Sciatic nerve (tissue), 2 donors: Measurements from ENCODE around the gene HTRA1. TPM values are rescaled to one million over a fixed set of nuclear protein-coding genes. Genes with fewer than 3 reads are reported as not detected.
A peak's percentile ranks its signal among the peaks of the same experiment; 100 is the strongest.

Experiments
- ATAC-seq: fragments of 200-7000 bp; cut with Tn5 transposase; one replicate; pipeline ENCODE4 v1.9.1; 2020; ENCODE audit warnings: mild to moderate bottlenecking, moderate library complexity
- DNase-seq: peaks from one replicate; pipeline ENCODE4 v3.0.0-alpha.2; 2020; ENCODE audit warnings: low spot score
- intact Hi-C: fragments of 100-400 bp; cut with DNase I; formaldehyde crosslinking; loops from one replicate; pipeline ENCODE4 v1.14.2; 2022
- total RNA-seq: library from RNA; stranded (reverse); fragmentation: NEBNext Ultra II Directional; extraction: Animal tissue kit (Norgen Biotek cat#: 25700); gene quantifications from one replicate; pipeline ENCODE4 v1.2.1, GENCODE V29; 2021
- donor health status: DM: no; HTN: no; CAD: no.
- donor health status: DM: no; HTN: no; CAD: no.

The HTRA1 gene
- 123 TPM for total RNA-seq

- peak; percentile 80 for ATAC-seq
- peak; percentile 87 for DNase-seq
- intact Hi-C loops, result no loop called here
Observed at GRCh38 chr10:122461367-122461728, at the start of gene HTRA1. HTRA1 (plus strand) TSS chr10:122461553; CDS start chr10:122461653, 100 bp downstream.

DNA sequence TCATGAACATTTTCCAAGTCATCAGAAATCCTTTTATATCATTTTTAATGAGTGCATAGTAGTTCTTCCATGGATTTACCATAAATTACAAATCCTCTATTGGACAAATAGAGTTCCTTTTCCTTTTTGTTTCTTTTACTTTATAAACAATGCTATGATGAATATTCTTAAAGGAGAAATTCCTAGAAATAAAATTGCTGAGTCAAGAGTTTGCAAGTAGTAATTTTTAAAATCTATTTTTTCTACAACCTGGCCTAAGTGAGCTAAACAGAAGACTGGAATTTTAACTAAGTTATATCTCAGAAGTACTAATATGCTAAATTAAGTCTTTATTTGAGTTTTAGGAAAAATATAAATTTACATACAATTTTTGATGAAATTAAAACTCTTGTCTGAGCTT lies 48.0 kb upstream of the HTRA1 start:
- intact Hi-C loops, result no loop called here
- ATAC-seq (no peak), DNase-seq (no peak)

DNA sequence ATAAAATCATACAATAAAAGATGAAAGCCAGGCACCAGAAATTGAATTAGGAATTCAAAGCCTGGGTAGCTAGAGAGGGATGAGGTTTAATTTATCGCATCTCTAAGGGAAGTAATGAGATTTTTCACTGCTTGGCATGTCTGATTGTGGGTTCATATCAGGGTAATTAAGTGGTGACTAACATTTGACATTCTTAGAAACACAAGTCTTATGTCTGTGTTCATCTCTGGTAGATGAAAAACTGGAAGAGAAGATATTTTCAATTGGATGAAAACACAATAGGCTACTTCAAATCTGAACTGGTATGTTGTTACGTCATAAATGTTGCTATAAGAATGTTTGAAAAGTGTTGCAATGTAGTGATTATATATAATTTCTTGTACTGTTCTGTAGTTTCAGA lies 43.7 kb upstream of the HTRA1 start:
- intact Hi-C loops, result no loop called here
- no peak for DNase-seq
- no peak for ATAC-seq

DNA sequence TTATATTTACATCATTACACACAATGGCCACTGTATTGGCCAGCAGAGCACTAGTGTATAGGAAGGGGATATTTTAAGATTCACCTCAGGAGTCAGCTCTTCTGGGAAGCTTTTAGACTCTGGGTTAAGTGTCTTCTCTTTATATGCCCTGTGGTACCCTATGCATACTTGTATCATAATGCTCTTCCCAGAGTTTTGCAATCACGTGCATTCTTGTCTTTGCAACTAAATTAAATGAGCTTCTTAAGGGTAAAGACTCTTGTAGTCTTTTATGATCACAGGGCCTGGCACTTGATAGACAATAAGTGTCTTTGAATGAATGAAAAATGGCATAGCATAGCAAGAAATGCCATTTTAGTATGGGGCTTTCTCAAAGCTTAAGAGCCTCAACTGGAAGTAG lies 42.3 kb upstream of the HTRA1 start:
- ATAC-seq, result no peak
- intact Hi-C loops, result no loop called here
- DNase-seq, result no peak

DNA sequence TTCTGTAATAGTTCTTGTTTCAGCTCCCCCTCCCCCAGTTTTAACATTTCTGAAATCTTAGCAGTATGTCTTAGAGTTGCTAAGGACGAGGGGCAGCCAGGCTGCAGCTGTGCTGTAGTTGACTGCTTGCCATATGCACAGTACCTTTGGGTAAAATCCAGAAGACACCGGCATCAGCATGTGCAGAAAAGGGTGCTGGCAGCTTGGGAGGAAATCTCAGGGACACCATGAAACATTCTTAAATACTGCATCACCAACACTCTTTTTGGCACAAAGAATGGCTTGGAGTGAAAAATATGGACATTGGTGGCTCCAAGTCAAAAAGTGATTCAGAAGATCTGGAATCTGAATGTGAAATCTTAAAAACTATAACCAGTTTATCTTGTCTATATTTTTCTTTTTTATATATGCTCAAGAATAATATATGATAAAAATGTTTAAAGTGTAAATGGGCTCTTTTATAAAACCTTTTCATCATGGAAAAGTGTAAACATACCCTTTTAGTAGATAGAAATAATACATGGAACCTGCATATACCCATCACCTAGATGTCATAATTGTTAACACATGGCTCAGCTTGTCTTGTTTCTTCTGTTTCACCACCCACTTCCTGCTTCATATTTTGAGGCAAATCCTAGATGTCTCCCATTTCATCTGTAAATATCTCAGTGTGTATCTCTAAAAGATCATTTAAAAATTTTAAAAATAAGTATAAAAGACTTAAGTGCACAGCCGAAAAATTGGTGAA lies 41.3 kb upstream of the HTRA1 start:
- no peak for ATAC-seq
- intact Hi-C loops, result no loop called here
- no peak for DNase-seq

GRCh38 chr10:122420624-122421007 lies 40.7 kb upstream of the HTRA1 start:
- no peak for ATAC-seq
- intact Hi-C loops, result no loop called here
- no peak for DNase-seq

DNA sequence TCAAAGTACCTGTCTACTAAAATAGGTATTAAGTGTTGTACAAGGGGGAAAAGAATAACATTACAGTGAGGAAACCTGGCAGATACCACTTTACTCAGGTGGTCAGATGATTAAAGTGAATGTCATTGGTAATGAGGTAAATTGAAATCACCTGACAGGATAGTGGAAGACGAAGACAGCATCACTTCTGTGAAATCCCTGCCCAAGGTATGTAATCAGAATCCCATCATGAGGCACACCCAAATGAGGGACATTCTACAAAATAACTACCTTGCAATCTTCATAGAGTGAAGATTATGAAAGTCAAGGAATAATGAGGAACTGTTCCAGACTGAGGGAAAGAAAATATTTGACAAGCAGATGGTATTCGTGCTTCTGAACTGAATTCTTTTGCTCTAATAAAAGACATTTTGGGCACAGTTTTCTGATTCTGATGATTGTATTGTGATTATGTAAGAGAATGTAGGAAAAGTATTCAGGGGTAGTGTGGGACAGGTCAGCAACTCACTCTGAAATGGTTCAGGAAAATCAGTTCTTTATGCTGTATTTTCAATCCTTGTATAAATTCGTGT lies 40.2 kb upstream of the HTRA1 start:
- DNase-seq (no peak), ATAC-seq (no peak)
- intact Hi-C loops, result no loop called here

- DNase-seq, result no peak
- ATAC-seq, result no peak
- intact Hi-C loops, result no loop called here
Observed at GRCh38 chr10:122421742-122422141, 39.6 kb upstream of the HTRA1 start.

DNA sequence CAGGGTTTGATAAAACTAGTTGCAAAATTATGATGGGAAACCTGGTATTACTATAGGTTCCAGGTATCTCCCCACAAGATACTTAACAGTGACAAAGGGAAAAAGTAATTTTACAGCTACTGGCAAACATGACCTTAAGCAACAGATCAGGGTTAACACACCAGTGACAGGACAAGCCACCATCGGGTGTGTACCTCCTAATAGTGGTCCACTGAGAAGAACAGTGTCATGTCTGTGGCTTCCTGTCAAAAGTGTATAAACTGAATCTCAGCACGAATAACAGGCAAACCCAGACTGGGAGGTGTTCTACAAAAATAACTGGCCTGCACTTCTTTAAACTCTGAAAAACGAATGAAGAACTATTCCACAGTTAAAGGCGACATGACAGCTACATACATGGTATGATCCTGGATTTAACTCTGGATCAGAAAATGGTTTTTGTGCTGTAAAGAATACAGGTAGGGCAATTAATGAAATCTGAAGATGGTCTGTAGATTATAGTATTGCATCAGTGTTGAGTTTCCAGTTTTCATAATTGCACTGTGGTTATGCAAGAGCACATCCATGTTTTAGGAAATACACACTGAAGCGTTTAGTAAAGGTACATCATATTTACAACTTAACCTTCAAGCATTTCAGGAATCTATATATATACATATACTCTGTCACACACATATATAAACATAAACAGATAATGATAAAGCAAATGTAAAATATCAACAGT lies 38.9 kb upstream of the HTRA1 start:
- ATAC-seq, result no peak
- DNase-seq, result no peak
- intact Hi-C loops, result no loop called here

- ATAC-seq, result no peak
- intact Hi-C loops, result no loop called here
- no peak for DNase-seq
Observed at GRCh38 chr10:122424059-122424458, 37.3 kb upstream of the HTRA1 start.

GRCh38 chr10:122426829-122427228 lies 34.5 kb upstream of the HTRA1 start:
- ATAC-seq, result no peak
- DNase-seq, result no peak
- intact Hi-C loops, result no loop called here

- DNase-seq (no peak), ATAC-seq (no peak)
- intact Hi-C loops, result no loop called here
Observed at GRCh38 chr10:122427280-122427679, 34.1 kb upstream of the HTRA1 start.

- DNase-seq (no peak), ATAC-seq (peak; percentile 49)
- intact Hi-C loops, result loop anchor here (5.0 to 10.0 kb wide), 2 partner anchors 91 to 138 kb away; no protein-coding TSS in a partner anchor
Observed at GRCh38 chr10:122435212-122435827, 26.0 kb upstream of the HTRA1 start.

DNA sequence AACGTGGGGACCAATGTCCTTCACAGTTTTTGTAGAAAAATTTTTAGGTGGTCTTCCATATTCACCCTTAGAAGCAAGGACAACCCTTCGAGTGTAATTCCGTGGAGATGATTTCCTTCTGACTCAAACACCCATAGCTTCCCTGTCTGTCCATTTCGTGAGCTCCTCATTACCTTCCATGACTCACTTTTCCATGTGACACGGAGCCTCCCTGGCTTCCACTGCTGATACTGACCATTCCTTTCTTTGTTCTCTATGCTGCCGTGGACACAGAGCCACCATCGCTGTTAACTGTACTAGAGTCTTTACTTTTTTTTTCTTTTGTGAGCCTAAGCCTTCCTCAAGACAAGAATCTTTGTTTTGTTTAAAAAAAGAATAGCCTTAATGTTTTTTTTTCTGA lies 19.4 kb upstream of the HTRA1 start:
- DNase-seq (no peak), ATAC-seq (no peak)
- intact Hi-C loops, result no loop called here

DNA sequence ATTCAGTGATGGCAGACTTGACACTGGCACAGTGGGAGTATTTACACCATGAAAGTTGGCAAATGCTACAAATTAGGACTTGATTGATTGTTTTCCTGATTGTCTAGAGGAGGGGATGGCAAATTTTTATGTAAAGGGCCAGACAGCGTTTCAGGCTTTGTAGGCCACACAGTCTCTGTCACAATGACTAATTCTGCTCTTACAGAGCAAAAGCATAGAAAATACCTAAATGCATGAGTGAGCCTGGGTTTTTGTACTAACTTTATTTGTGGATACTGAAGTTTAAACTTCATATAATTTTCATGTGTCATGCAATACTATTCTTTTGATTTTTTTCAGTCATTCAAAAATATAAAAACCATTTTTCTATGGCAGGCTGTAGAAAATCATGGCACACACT lies 15.9 kb upstream of the HTRA1 start:
- DNase-seq, result no peak
- ATAC-seq, result no peak
- intact Hi-C loops, result no loop called here

DNA sequence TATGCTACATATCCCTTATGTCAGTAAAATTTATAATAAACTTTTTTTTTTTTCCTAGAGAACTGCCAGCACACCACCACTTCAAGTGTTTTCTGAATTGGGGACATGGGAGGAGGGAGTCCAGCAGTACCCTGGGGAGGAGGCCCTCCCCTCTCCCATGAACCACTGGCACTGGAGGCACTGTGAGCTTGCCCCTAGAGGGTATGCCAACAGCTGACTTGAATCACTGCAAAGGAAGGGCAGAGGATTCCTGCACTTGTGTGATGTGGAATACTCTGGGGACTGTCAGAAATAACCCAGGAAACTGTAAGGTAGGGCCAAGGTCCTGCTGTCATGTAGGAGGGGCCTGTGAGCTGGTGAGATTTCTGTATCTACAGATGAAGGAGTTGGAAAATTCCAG lies 15.4 kb upstream of the HTRA1 start:
- intact Hi-C loops, result no loop called here
- ATAC-seq (no peak), DNase-seq (no peak)

DNA sequence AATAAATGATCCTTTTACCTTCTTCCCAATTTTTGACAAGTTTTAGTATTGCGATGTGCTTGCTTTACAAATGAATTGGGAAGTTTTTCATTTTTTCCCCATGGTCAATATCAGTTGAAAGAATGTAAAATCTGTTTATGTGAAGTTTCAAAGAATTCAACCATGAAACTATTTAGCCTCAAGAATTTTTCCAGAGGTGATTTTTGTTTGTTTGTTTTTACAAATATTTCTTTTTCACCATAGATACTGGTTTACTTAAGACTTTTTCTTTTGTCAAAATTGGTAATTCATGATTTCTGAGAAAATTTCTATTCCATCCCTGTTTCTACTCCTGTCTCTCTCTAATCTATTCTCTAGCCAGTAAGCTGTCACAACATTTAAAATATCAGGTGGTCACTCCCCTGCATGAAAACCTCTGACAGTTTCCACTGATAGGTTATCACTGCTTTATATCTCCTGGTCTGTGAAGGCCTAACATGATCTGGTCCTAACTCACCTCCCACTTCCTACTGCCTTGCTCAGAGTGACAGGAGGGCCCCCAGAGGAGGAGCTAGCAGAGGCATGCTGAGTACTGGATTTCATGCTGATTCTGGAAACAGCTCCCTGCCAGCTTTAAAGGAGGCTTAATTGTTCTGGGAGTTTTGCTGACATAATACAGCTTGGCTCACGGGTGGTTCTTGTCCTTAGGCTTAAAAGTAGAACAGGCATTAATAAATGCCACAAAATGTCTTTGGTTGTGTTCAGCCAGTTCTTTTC lies 14.5 kb upstream of the HTRA1 start:
- intact Hi-C loops, result no loop called here
- ATAC-seq (peak; percentile 28), DNase-seq (no peak)

GRCh38 chr10:122448600-122448999 lies 12.8 kb upstream of the HTRA1 start:
- ATAC-seq (no peak), DNase-seq (no peak)
- intact Hi-C loops, result no loop called here

DNA sequence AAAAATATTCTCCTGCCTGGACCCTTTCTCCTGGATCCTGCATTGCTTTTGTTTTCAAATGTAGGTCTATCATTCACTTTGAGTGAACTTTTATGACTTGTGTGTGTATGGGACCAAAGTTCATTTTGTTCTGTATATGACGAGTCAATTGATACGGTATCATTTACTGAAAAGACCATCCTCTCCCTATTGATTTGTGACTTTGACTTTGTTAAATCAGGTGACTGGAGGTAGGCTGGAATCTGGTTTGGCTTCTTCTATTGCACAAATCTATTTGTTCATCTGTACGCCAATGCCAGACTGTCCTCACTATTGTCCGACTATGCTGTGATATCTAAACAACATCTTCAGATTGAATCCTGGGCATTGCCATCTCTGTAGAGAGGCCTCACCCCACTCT lies 12.2 kb upstream of the HTRA1 start:
- no peak for DNase-seq
- ATAC-seq, result no peak
- intact Hi-C loops, result no loop called here
